NCI-H2171 treated with DMSO at 0.1 percent for 48 hours (cell line): ENCODE measurements around the gene RNF208.
"Not testable (repeated sequence)": the region's sequence is repeated elsewhere in the genome, so short reads cannot be mapped to it uniquely, and the experiment has no call there.

Experiments
- DNase-seq: peaks from one replicate; lab custom pipeline; 2025; lab: John Stamatoyannopoulos, UW

Gene RNF208

DNA sequence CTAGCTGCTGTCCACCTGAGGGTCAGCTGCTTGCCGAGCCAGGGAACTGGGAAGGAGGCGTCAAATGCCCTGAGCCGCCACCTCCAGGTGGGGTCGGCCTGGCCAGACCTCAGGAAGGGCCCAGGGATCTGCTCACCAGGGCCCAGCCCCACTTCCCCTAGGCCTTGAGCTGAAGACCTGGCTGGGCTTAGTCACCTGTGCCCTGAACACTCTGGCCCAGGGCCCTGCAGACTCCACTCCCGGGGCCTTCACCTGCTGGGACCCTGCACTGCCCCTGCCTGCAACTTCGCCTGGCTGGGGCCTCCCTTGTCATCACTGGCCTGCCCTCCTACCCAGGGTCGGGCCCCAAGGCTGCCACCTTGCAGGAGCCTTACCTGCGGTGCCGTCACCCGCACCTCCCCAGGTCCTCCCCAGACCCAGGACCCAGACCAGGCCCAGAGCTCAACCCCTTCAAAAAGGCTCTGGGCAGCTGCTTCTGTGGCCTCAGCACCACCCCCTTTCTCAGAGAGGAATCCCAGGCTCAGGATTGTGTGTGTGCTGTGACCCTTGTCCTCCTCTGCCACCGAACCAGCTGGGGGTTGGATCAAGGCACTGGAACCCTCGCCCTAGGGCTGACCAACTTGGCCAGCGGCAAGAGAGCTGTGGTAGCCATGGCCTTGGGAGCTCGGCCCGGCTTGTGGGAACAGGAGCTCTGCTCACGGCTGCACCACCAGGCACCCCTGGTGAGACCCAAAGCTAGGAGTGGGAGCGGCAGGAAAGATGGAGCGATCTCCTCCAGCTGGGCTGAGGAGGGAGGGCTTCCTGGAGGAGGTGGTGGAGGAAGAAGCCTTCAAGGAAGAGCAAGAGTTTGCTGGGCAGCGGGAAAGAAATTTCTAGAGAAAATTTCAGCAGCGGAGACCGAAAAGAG lies 31.9 kb upstream of the RNF208 start:
- no peak for DNase-seq

DNA sequence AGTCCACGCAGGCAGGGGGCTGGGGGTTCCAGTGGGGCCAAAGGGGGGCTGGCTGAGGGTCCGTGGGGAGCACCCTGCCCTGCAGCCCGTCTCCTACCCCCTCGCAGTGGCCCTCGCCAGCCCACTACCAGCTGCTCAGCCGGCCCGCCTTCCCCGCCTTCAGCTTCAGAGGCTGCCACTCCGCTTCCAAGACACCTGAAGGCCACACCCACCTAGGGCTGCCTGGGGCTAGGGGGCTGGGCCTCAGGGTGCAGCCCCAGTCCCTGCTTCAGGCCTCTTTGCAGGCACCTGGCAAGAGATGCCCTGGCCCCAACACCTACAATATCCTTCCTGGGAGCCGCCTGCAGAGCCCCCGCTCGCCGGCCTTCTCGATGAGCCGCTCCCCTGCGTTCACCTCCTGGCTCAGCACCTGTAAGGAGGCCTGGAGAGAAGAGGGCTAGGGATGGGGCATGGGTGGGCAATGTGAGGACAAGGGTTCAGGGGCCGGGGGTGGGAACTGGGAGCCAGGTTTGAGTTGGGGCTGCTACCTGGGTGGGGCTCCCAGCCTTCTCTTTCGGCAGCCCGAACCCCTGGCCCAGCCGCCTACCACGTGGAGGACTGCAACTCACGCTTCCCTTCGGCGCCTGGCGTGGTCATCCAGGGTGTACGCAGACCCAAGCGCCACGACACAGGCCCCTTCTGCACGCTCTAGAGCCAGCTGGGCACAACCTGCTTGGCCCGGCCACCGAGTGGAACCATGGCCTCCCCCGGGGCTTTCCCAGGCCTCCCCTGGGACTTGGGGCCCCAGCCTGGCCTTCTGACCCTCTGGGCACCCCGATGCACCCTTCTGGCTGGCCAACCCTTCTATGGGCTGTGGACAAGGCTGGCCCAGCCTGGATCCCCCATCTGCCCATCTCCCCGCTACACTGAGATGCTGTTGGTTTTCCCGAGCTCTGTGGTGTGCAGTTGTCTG lies 30.8 kb upstream of the RNF208 start:
- peak; percentile 42 for DNase-seq

DNA sequence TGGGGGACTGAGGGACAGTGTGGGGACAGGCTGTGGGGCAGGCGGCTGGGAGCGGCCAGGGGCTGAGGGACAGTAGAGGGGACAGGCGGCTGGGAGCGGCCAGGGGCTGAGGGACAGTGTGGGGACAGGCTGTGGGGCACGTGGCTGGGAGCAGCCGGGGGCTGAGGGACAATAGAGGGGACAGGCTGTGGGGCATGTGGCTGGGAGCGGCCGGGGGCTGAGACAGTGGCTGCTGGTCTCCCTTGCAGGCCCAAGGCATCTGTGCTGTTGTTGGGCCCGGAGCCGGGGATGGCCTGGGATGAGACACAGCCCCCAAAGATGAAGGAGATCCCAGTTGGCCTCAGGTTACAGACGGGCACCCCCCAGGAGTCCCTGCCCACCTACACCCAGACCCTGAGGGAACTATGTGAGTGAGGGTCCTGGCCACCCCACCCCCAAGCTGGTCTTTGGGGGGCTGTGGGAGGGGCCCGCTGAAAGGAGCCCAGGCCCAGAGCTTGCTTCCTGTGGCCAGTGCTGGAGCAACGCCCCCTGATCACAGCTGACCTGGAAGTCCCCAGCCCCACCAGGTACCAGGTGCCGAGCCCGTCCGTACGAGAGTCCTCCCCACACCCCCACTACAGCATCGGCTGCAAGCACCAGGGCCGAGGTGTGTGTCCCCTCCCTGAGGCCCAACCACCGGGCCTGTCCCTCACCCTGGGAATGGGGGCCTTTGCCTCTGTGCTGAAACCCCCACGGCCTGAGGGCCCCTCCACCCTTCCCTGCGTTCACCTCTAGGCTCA lies 29.6 kb upstream of the RNF208 start:
- no peak for DNase-seq

GRCh38 chr9:137251194-137251461 lies 29.1 kb upstream of the RNF208 start, which contains the start of gene STPG3:
TSS of gene STPG3 (plus strand) at chr9:137251286. CDS start at chr9:137251287, 1 bp downstream.
- DNase-seq, result no peak

DNA sequence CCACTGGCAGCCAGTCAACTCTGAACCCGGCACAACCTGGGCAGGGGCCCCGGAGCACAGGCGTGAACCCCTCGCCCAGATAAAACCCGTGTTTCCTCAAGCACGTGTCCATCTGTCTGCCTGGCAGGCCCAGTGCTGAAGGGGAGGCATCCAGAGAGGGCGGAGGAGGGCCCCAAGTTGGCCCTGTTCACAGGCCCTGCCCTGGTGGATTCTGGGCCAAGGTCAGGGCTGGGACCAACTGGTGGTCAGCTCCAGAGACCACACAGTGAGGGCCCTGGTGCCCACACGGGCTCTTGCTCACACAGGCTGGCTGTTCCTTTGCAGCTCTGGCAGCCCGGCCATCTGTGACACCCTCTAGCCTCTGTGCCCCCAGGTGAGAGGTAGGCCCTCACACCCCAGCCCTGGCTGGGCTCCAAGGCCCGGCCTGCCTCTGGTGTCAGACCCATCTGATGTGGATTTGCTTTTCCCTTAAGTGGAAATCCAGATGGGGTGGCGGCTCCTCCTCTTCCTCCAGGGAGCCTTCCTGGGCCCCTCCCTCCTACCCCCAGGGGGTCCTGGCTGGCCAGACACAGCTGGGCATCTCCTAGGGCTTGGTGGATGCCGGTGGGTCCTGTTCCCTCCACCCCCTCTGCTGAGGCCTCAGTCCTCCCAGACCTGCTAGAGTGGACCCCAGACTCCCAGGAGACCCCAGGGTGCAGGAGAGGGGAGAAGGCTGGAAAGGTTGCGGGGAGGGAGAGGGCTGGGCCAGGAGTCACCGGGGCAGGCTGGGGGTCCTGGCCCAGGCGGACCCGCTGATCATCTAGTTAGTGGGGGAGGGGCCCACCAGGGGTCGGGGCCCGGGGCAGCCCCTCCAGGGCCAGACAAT lies 28.5 kb upstream of the RNF208 start:
- DNase-seq, result peak; percentile 28

DNA sequence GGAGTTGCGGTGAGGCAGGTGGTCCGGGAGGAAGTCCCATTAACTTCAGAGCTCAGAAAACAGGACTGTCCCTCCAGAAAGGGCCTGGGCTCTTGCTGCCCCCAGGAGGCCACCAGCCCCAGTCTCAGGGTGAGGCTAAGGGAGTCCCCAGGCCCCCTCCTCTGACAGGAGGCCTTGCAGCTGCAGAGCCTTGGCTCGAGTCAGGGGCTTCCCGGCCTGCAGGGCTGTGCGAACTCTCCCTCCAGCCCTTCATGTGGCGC lies 25.8 kb upstream of the RNF208 start:
- no peak for DNase-seq

DNA sequence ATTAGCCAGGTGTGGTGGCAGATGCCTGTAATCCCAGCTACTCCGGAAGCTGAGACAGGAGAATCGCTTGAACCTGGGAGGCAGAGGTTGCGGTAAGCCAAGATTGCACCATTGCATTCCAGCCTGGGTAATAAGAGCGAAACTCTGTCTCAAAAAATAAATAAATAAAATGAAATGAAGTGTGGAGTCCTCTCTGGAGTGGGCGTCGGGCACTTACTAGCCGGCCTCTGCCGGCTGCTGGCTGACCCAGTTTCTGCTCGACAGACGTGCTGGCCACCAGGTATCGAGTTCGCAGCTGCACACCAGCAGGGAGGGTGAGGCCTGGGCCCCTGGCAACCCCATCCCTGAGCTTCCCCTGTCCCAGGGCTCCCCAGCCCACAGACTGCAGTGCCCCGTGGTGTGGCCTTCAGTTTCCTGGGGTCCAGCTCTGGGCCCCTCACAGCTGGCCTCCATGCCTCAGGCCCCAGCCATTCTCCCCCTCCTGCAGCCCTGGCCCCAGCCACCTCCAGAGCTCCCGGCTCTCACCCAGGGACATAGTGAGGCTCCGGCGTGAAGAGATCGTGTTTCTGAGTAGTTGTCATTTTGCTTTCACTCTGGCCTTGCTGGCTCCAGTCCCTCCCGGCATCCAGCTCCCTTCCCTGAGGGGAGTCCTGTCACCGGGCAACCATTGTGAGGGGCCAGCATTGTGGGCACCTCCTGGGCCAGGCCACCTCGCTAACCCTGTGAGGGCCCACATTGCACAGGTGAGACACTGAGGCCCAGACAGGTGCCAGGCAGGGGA lies 25.3 kb upstream of the RNF208 start:
- DNase-seq, result no peak

DNA sequence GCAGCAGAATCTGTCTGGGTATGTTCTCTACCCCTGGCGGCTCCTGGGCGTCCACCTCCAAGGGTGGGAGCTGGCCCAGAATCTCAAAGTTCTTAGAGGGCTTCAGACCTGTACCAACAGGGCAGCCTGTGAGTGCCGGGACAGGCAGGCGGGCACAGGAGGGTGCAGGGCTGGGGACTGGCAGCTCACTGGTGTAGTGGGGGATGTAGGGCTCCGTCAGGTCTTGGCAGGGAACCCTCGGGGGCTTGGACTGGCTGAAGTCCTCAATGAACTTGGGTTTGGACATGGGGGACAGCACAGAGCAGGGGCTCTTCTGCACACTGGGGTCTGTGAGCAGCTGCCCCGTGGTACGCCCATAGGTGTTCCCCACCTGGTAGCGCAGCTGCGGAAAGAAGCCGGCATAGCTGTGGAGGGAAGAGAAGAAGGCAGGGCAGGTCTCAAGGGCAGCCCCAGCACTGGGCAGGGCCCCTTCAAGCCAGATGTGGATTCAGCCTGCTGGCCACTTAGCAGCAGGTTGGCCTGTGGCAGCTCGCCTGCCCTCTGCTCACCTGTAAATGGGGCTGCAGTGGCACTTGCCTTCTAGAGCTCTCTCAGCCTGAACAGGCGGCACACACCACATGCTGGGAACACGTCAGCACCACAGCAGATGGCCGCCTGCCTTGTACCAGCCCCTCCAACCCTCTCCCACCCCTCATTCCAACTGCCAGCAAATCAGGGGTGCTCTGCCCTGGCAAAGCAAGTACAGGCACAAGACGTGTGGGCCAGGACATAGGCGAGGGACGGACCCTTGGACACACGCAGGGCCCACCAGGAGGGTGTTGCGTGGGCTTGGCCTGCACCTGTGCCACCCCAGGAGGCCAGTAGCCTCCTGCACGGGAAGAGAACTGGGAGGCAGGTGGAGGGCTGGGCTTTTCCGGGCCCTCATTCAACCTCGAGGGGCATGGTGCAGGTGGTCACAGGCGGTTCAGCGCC lies 23.7 kb upstream of the RNF208 start:
- peak; percentile 94 for DNase-seq

DNA sequence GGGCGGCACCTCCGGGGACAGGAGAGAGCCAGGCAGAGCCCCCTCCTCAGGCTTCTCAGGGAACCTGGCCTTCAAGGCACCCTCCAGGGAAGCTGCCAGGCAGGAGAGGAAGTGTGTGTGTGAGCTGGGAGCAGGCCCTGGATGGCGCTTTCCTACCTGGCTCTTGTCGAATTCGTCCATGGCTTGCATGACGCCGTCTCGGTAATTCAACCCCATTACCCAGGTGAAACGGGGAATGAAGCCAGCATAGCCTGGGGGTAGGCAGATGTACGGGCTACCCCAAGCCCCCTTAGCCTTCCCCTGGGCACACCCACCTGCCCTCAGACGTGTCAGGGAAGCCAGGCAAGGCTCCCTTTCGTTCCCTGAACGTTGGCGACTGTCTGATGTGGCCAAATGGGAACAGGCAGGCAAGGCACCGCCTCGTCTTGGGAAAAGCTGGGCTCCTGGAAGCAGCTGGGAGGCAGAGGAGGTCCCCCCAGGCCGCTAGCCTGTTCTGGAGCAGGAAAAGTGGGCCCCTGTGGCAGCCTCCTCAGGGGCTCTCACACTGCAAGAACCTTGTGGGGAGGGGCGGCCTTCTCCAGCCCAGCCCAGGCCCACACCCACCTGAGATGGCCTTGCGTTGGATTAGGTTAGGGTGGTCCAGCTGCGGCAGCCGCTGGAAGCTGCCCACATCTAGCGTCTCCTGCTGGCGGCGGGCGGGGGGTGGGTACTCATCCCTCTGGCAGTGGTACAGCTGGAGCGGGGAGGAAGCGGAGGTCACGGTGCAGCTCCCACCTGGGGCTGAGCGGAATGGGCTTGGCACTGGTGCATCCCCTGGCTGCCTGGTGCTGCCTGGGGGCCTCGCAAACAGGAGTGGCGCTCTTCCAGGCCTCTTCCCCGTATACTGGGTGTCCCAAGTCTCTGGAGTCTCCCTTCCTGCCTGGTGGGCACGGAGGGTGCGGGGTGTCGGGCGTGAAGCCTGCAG lies 22.7 kb upstream of the RNF208 start:
- peak; percentile 73 for DNase-seq

GRCh38 chr9:137243626-137244485 lies 21.8 kb upstream of the RNF208 start:
- no peak for DNase-seq

DNA sequence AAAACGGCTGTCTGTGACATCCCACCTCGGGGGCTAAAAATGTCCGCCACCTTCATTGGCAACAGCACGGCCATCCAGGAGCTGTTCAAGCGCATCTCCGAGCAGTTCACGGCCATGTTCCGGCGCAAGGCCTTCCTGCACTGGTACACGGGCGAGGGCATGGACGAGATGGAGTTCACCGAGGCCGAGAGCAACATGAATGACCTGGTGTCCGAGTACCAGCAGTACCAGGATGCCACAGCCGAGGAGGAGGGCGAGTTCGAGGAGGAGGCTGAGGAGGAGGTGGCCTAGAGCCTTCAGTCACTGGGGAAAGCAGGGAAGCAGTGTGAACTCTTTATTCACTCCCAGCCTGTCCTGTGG lies 21.2 kb upstream of the RNF208 start:
- DNase-seq, result not testable (repeated sequence)

DNA sequence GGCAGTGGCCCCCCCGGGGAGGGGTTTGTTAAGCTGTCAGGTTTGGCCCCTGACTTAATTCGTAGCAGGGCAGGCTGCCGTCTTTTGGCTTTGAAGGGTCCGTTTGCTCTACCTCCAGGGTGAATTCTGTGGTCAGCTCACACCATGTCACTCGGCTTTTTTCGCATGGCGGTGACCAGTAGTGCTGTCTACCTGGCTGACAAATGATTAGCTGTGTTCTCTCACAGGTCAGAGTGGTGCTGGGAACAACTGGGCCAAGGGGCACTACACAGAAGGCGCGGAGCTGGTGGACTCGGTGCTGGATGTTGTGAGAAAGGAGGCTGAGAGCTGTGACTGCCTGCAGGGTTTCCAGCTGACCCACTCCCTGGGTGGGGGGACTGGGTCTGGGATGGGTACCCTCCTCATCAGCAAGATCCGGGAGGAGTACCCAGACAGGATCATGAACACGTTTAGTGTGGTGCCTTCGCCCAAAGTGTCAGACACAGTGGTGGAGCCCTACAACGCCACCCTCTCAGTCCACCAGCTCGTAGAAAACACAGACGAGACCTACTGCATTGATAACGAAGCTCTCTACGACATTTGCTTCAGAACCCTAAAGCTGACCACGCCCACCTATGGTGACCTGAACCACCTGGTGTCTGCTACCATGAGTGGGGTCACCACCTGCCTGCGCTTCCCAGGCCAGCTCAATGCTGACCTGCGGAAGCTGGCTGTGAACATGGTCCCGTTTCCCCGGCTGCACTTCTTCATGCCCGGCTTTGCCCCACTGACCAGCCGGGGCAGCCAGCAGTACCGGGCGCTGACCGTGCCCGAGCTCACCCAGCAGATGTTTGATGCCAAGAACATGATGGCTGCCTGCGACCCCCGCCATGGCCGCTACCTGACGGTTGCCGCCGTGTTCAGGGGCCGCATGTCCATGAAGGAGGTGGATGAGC lies 20.5 kb upstream of the RNF208 start:
- DNase-seq, result no peak

- DNase-seq, result no peak
Observed at GRCh38 chr9:137241490-137242268, 19.6 kb upstream of the RNF208 start.

GRCh38 chr9:137240841-137241489 lies 18.9 kb upstream of the RNF208 start, which contains the start of gene TUBB4B:
TSS of gene TUBB4B (plus strand) at chr9:137241287. CDS start at chr9:137241361, 74 bp downstream.
- peak; percentile 100 for DNase-seq
